Stimulated activated CD4-positive, alpha-beta T cell treated with anti-CD3 and anti-CD28 coated beads, Interleukin-1b, Interleukin-23, amount 100 ng/mL, for 48 hours (primary cell): ENCODE data around the gene CNBD2.
A peak's percentile ranks its signal among the peaks of the same experiment; 100 is the strongest.
"Not testable (repeated sequence)": the region's sequence is repeated elsewhere in the genome, so short reads cannot be mapped to it uniquely, and the experiment has no call there.

ENCODE experiments used
- DNase-seq: peaks from one replicate; pipeline ENCODE4 v3.0.0-alpha.2; 2020

Gene CNBD2

DNA sequence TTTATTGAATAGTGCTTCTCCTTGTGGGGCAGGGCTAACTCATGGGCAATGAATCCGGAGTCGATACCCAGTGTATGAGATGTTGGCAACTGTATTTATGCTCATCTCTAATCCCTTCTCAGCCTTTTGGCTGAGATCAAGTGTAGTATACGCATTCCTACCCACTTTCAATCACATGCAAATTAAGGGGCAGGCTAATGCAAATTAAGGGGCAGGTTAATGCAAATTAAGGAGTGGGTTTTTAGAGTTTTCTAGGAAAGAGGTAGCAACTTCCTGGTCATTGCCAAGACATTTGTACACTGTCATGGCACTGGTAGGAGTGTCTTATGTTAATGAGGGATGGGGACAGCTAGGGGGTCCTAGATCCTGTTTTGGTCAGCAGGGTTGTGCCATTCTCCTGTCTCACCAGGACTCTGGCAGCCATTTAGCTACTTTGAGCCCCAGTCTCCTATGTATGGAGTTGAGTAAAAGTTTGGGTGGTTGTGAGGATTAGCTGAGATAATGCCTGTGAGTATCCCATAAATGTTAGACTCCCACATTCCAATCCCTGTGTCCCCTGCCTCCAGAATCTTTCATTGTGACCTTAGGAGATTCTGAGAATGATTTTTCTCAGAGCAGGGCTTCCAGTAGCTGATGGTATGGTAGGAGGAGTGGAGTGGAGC lies at the start of gene CNBD2:
TSS of gene CNBD2 (plus strand) at position 612 of the 662 bp plus-strand sequence. CDS start 173 bp downstream, outside the sequence.
- DNase-seq: no peak

DNA sequence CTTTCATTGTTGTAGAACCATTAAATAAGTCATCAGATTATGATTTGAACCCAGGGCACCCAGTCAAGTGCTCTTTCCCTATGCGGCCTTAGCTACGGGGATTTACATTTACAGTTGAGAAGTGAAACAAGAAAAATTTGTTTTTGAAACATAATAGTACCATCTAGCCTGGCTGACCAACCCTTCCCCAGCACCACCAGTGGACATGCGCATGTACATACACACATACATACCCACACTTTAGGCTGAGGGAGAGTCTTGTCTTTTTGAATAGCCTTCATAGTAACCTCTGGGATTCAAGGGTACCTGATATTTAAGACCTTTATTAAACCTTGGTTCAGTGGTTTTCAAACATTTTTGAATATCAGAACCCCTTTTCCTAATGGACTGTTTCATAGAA lies 47.9 kb upstream of the CNBD2 start:
- DNase-seq: no peak

DNA sequence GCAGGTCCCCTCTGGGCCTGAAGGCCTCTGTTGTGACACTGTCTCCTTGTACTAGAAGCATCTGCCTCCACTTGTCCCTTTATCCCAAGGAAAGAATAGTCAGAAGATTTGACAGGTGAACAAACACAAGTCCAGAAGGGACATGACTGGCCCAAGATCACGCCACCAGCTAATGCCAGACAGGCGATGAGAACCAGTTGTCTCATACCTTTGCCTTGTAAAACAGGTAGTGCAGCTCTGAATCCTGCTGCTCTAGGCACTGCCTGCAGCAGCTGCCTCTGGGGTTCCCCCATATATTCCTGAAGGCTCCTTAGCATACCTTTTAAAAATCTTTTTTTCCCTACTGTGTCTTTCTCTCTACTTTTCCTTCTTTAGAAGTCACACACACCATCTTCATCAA lies 39.1 kb upstream of the CNBD2 start:
- DNase-seq: no peak

DNA sequence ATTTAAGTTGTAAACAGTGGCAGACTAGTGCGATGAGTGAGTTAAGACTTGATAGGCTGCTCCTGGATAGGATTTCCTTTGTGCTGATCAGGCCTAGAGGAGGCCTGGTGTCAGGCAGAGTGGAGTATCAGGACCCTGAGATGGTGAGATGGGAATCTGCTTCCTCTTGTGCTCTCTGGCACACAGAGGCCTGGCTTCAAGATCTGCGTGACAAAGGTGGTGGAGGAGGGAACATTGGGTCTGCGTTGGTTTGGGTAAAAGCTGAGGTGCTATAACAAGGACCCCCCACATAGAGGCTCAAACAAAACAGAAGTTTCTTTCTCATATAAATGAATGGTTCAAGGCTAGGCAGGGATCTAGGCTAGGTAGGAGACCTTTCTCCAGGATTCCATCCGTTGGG lies 34.3 kb upstream of the CNBD2 start:
- DNase-seq: no peak

GRCh38 chr20:35939264-35939663 lies 29.1 kb upstream of the CNBD2 start:
- no peak for DNase-seq

DNA sequence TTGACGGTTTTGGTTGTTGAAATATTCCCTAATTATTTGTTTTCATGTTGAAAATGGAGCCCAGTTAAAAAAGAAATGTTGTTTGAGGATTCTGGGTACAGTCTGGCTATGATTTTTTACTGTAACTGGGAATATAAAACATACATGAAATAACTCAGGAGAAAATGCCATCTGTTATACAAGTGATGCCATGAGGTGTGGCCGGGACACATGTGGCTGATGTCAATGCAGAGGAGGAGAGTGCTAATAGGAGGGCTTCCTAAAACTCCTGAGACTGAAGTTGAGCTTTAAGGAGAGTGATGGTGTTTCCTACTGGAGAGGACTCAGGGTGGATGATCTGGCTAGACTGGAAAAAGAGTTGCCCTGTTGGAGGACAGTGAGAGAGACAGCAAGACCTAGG lies 26.8 kb upstream of the CNBD2 start:
- DNase-seq: no peak

DNA sequence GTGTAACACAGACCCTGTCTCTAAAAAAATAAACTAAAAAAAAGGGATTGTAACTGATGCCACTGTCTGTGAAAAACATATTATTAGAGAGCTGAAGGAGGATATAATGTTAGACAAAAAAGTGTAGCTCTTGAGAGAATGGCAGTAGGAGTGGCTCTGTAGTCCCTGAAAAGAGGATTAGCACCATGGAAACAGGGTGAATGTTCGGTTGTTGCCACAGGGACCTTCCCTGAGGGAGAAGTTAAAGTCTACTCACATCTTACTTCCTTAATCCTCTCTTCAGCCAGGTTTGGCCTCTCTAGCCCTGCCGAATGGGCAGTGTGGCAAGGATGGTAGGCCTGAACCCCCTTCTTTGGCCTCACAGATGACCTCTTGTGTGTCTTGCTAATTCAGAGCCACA lies 26.1 kb upstream of the CNBD2 start:
- no peak for DNase-seq

- DNase-seq: peak; percentile 22
These were observed 20.9 kb upstream of the CNBD2 start for GRCh38 chr20:35947489-35947888.

GRCh38 chr20:35947907-35948306 lies 20.5 kb upstream of the CNBD2 start:
- no peak for DNase-seq

- no peak for DNase-seq
These were observed 18.3 kb upstream of the CNBD2 start for GRCh38 chr20:35950093-35950492.

- not testable (repeated sequence) for DNase-seq
These were observed 16.3 kb upstream of the CNBD2 start for GRCh38 chr20:35952080-35952479.

- DNase-seq: no peak
These were observed 15.7 kb upstream of the CNBD2 start for GRCh38 chr20:35952480-35953386.

DNA sequence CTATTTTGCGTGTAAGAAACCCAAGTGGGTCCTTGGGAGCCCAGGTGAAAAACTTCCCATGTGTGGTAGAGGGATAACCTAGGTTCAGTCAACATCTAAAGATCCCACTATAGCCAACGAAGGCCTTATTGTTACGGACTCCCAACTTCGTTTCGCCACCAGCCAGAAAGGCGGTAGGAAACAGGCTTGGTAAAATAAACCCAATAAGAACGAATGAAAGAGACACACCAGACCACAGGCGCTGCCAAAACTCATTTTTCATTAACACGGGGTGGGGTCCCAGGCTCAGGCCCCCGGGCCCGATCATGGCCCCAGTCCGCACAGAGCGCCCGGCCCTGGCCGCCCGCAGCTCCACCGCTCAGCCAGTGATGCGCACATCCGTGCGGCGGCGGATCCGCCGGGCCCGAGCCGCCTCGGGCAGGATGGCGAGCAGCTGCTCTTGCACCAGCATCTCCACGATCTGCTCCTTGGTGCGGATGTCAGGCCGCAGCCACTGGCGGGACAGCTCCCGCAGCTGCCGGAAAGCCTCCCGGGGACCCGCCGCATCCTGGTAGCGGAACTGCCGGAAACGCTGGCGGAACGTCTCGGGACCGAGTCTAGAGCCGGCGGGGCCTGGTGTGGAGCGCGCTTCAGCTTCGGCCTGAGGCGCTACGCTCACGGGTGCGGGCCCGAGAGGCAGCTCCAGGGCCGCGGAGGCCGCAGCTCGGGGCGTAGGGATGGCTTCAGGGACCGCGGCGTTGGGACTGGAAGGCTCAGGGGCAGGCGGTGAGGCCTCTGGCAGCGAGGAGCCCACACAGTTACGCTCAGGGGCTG lies 14.8 kb upstream of the CNBD2 start:
- peak; percentile 69 for DNase-seq

GRCh38 chr20:35954200-35954906 lies 14.0 kb upstream of the CNBD2 start, which contains the start of gene SCAND1:
Gene SCAND1 (minus strand): TSS chr20:35954502. CDS start chr20:35954284, 218 bp downstream.
- DNase-seq: peak; percentile 99

DNA sequence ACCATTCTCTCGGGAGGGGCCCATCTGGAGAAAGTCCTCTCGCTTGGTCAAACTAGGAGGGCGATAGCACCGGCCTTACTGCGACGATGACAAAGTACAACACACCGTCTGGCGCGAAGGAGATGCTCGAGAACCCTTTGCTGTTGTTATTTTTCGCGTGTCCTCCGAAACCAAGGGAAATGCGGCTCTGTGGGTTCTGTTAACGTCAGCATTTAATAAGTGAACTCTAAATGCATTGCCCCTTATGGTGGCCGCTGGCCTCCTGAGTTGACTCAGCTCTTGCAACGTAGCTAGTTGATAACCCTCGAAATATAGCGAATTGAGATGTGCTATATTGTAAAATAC lies 13.5 kb upstream of the CNBD2 start:
- no peak for DNase-seq

GRCh38 chr20:35956616-35957015 lies 11.8 kb upstream of the CNBD2 start:
- DNase-seq: no peak

GRCh38 chr20:35959291-35959690 lies 9.1 kb upstream of the CNBD2 start:
- not testable (repeated sequence) for DNase-seq

DNA sequence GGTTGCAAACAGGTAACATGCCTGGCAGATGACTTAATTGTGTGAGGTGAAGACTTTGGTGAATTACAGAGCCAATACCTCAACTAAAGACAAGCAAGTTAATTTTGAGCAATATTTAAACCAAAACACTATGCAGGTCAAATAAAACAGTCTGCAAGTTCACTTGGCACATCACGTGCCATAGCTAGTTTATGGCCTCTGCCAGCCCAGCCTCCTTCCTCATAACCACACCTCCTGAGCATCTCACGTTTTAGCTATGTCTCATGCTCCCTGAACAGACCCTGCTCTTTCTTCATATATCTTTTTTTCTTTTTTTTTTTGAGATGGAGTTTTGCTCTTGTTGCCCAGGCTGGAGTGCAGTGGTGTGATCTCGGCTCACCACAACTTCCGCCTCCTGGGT lies 4.5 kb upstream of the CNBD2 start:
- no peak for DNase-seq

DNA sequence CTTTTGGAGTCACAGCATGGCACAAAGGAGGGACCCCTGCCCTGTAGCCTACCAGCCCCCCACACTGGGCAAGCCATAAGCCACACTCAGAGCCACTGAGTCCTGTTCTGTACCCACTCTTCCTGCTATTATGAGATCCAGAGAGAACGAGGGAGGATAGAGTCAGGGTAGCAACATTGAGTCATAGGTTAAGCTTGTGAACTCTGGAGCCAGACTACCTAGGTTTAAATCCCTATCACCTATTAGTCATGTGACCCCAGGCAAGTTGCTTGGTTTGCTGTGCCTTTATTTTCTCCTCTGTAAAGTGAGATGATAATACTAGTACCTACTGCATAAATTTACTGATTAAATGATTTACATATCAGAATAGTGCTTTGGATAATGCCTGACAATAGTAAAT lies 540 bp downstream of the CNBD2 start:
- DNase-seq: no peak

DNA sequence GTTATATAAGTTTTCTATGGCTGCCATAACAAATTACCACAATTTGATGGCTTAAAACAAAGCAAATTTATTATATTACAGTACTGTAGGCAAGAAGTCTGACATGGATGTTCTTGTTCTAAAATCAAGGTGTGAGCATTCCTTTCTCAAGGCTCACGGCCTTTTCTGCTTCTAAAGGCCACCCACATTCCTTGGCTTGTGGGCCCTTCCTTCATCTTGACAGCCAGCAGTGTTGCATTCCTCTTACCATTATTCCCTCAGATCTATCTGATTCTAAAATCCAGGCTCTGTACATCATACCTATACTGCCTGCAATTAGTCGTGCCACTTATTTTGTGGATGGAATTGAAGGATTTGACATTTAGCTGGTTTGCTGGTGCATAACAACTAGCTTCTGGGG lies 3.6 kb downstream of the CNBD2 start:
- DNase-seq: no peak

GRCh38 chr20:35972462-35972861 lies 4.1 kb downstream of the CNBD2 start:
- no peak for DNase-seq

GRCh38 chr20:35974256-35974655 lies 5.9 kb downstream of the CNBD2 start:
- DNase-seq: no peak
